ENCODE measurements around the gene GOLGA6L7. TPM values are rescaled to one million over a fixed set of nuclear protein-coding genes. Genes with fewer than 3 reads are reported as not detected.
"Not testable (repeated sequence)": the region's sequence is repeated elsewhere in the genome, so short reads cannot be mapped to it uniquely, and the experiment has no call there.

Gene GOLGA6L7
- polyA plus RNA-seq, 2 of the 4 experiments (the other 2 are of a cell fraction) = not detected

DNA sequence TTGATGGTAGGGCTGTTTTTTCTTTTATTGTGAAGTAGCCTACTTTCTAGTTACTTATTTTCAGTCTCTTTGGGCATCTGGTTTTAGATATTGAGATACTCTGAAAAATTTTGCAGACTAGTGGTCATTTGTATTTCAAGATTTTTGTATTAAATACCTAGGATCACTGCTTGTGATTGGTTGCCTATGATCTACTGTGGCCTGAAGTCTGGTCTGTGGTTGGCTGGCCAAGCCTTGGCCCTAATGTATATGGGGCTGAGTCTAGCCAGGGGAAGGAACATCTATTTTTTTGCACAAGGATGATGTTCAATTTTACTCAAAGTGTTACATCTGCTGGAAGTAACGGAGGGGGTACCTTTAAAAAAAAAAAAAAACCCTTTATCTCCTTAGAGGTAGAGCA lies 38.0 kb downstream of the GOLGA6L7 start:
- WGBS (ENCODE audit: missing lambda C conversion rate) = 77% methylated on average over 1 of the region's 1 CpG
- DNase-seq (ENCODE audit: low read depth in 1 of 2, low spot score in 1 of 2); H3K9me3 ChIP-seq; H3K27ac ChIP-seq; H3K4me3 ChIP-seq; H3K4me2 ChIP-seq; H3K4me1 ChIP-seq; FAIRE-seq; POLR2A ChIA-PET; CTCF ChIA-PET: not testable (repeated sequence)
- peak; percentile 55 to 57; a peak in 2 of 6 replicates for ATAC-seq

DNA sequence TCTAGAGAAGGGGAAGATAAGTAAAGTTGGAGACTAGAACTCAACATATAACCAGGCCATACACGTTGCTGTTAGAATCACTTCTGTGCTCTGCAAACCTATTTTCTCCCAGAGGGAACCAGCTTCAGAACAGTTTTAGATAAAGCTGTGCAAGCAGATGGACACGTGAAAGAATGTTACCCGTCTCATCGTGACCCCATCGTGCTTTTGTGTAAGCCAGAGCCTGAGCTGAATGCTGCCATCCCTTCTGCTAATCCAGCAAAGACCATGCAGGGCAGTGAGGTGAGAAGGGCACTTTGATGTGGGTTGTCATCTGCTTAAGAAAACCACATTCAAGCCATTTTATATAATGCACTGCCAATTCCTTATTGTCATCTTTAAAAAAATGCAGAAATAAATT lies 40.3 kb downstream of the GOLGA6L7 start:
- H3K9me3 ChIP-seq; H3K4me2 ChIP-seq; H3K27ac ChIP-seq; H3K4me1 ChIP-seq; CTCF ChIA-PET; DNase-seq (ENCODE audit: low read depth in 1 of 2, low spot score in 1 of 2); POLR2A ChIA-PET; H3K4me3 ChIP-seq; ATAC-seq: not testable (repeated sequence)
- WGBS (ENCODE audit: missing lambda C conversion rate) = 82% methylated on average over 5 of the region's 5 CpGs
- FAIRE-seq = peak; percentile 96

DNA sequence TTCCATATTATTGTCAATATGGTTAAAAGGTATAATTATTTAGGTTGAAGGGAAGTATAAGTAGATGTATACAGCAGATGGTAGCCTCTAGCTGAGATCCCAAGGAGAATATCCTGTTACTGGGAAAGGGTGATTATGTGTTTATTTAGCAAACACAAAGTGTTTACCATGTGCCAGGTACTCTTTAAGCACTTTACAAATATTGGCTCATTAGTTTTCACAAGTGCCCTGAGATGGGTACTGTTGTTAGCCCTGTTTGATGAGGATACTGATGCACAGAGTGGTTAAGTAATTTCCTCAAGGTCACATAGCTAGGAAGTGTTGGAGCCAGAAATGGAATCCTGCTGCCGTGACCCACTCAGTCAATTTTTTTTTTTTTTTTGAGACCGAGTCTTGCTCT lies 48.1 kb downstream of the GOLGA6L7 start:
- DNase-seq (ENCODE audit: low read depth in 1 of 2, low spot score in 1 of 2); H3K27ac ChIP-seq; ATAC-seq; FAIRE-seq; H3K4me3 ChIP-seq; H3K4me2 ChIP-seq; POLR2A ChIA-PET; H3K4me1 ChIP-seq; H3K9me3 ChIP-seq; CTCF ChIA-PET: not testable (repeated sequence)
- WGBS (ENCODE audit: missing lambda C conversion rate) = 55% methylated on average over 2 of the region's 2 CpGs

GRCh38 chr15:28798234-28798633 lies 50.2 kb downstream of the GOLGA6L7 start:
- DNase-seq (ENCODE audit: low read depth in 1 of 2, low spot score in 1 of 2); CTCF ChIA-PET; FAIRE-seq; ATAC-seq; POLR2A ChIA-PET; H3K27ac ChIP-seq; H3K4me1 ChIP-seq; H3K4me2 ChIP-seq; H3K4me3 ChIP-seq; H3K9me3 ChIP-seq: not testable (repeated sequence)
- WGBS (ENCODE audit: missing lambda C conversion rate) = 60% methylated on average over 2 of the region's 2 CpGs

GRCh38 chr15:28794231-28794630 lies 54.2 kb downstream of the GOLGA6L7 start:
- not testable (repeated sequence) for H3K4me3 ChIP-seq

More at GRCh38 chr15:28794231-28794630, 54.2 kb downstream of the GOLGA6L7 start:
- FAIRE-seq; ATAC-seq; H3K27ac ChIP-seq; H3K4me2 ChIP-seq; POLR2A ChIA-PET; H3K4me1 ChIP-seq; H3K9me3 ChIP-seq; DNase-seq (ENCODE audit: low read depth in 1 of 2, low spot score in 1 of 2): not testable (repeated sequence)
- TF ChIP-seq RAD21 (conservative IDR thresholded peaks at IDR 0.05 in 1 of 2, IDR thresholded peaks at IDR 0.05 in 1 of 2) (peak; percentile 29 to 39; a peak in 3 of 5 replicates), SMC3 (IDR thresholded peaks at IDR 0.05) (0 out of 3 replicates have a peak, but pooled peaks have one; percentile 12), CTCF (IDR thresholded peaks at IDR 0.05) (peak; percentile 41)
- WGBS (ENCODE audit: missing lambda C conversion rate) = 63% methylated on average over 3 of the region's 3 CpGs
- CTCF ChIA-PET = interaction anchor here (1.4 kb wide), 1 partner anchor 346 kb away, joined by 3 read pairs; no protein-coding TSS in a partner anchor

Other genes starting within 250 kb of the GOLGA6L7 start
- gene GOLGA8M, start 136.2 kb downstream of the GOLGA6L7 start, polyA plus RNA-seq (2011; rRNA removed) = 0.49 and 0.52 TPM in 2 replicates
- gene GOLGA8M, start 136.2 kb downstream of the GOLGA6L7 start, polyA plus RNA-seq (2017; fragmentation: RNase III; extraction: RNeasy Plus Mini Kit Qiagen cat#74134 plus additional on column Dnase treatment) = 0.27 to 0.47 TPM (median 0.33 TPM) in 3 replicates
- gene APBA2, start 37.3 kb upstream of the GOLGA6L7 start, polyA plus RNA-seq (2011; rRNA removed) = 10.9 and 11.4 TPM in 2 replicates
- 12.2 to 14.6 TPM (median 12.6 TPM) in 3 replicates for gene APBA2, start 37.3 kb upstream of the GOLGA6L7 start, polyA plus RNA-seq (2017; fragmentation: RNase III; extraction: RNeasy Plus Mini Kit Qiagen cat#74134 plus additional on column Dnase treatment)